ENCODE data around the gene MRPL18. TPM values are rescaled to one million over a fixed set of nuclear protein-coding genes. Genes with fewer than 3 reads are reported as not detected.

The MRPL18 gene
- total and polyA plus RNA-seq, 9 of the 15 experiments (the other 6 are each of a cell fraction or from before 2014, with no cell fraction given) = 149 to 456 (median 196) TPM

DNA sequence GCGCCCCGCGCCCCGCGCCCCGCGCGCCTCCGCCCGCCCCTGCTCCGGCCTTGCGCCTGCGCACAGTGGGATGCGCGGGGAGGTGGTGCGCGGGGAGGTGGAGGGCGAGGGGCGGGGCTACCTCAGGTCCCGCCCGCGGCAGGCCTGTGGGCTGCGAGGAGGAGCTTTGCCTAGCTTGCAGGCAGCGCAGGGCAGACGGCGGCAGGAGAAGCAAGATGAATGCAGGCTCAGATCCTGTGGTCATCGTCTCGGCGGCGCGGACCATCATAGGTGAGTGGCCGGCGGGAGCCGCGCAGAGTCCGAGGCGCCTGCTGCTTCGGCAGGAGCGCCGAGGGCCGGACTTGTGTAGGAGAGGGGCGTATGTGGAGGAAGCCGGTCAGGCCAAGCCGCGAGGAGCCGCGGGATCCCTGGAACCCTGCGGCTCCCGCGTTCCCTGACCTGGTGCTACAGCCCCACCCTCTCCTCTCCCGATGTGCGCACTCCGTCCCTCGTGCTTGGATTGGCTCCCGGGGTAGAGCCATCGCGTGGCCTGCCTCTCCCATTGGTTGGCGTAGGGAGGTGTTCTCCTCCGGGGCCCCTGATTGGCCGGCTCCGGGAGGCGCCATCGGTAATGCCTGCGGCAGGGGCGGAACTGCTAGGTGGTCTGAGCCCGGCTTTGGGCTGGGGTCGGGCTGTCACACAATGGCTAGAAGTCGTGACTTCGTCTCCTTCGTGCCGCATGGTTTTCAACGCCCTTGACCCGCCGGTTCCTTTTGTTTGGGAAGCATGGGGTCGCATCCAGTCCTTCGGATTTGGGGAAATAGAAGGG, 28.2 kb upstream of the MRPL18 start, which contains the start of gene ACAT2:
Gene ACAT2, plus strand, starts transcription at position 173 of the 808 bp plus-strand sequence. Its CDS starts 43 bp downstream, at position 216.
- peak; percentile 98 to 100 (median 99) for DNase-seq (ENCODE audit: extremely low read depth in 1 of 4, low spot score in 3 of 4)
- H3K36me3 ChIP-seq (ENCODE audit: control insufficient read depth, insufficient read depth, low read length) = peaks cover 67% of the 10 kb centered on the region
- in situ Hi-C loops (cut with MboI) (no loop called here), intact Hi-C loops (cut with micrococcal nuclease) (loop anchor here (1.0 to 2.0 kb wide), 3 partner anchors 27 to 69 kb away; partner anchors contain the start of genes SOD2, TCP1 and WTAP)
- ATAC-seq = peak; percentile 98
- H3K9me3 ChIP-seq (replicated peaks; ENCODE audit: control insufficient read depth, insufficient read depth, low read depth, low read length) = no peaks in the 10 kb centered on the region
- POLR2A ChIA-PET = interaction anchor here (0.5 to 2.3 kb wide), 15 partner anchors 8 to 267 kb away, joined by 3 to 14 read pairs (median 5); partner anchors contain the start of genes SOD2 and WTAP
- CTCF ChIA-PET (ENCODE audit: low intra/inter-chr PET ratio) = no interaction called here
- peaks cover 16 to 26% of the 10 kb centered on the region in 2 experiments; a peak in 4 of 5 replicates for H3K4me1 ChIP-seq (replicated peaks in 1 of 2; ENCODE audit: control insufficient read depth in 2 of 2, insufficient read depth in 2 of 2, low read length in 2 of 2)
- peak within 1 kb of the TSS; percentile 87 to 100 for H3K9ac ChIP-seq (ENCODE audit: insufficient read depth in 1 of 2, low read depth in 2 of 2, low read length in 2 of 2)
- H3K79me2 ChIP-seq (ENCODE audit: control insufficient read depth, insufficient read depth, low read length) = peaks cover 28% of the 10 kb centered on the region
- H3K4me3 ChIP-seq = peak within 1 kb of the TSS; percentile 66
- H2AFZ ChIP-seq (ENCODE audit: low read depth, low read length) = peak within 1 kb of the TSS; percentile 98
- no peaks in the 10 kb centered on the region for H3K9me1 ChIP-seq (ENCODE audit: control insufficient read depth, insufficient read depth, low read length)
- H4K20me1 ChIP-seq (replicated peaks; ENCODE audit: control insufficient read depth, insufficient read depth, low read length) = no peaks in the 10 kb centered on the region
- under 1% methylated on average over 57 of the region's 76 CpGs for WGBS (ENCODE audit: insufficient coverage, low coverage, missing lambda C conversion rate)
- peak within 1 kb of the TSS; percentile 98 for H3K4me2 ChIP-seq (ENCODE audit: insufficient read depth, low read length)
- FAIRE-seq = peak; percentile 94
- H3K27ac ChIP-seq (ENCODE audit: extremely low read depth, low read depth, low read length) = peak within 1 kb of the TSS; percentile 87
- no TSS peak for BruUV-seq (replicated peaks)
- H3K27me3 ChIP-seq (ENCODE audit: control insufficient read depth in 2 of 2, insufficient read depth in 2 of 2, low read length in 2 of 2) = no peaks in the 10 kb centered on the region
- TF ChIP-seq, protein P1, sequence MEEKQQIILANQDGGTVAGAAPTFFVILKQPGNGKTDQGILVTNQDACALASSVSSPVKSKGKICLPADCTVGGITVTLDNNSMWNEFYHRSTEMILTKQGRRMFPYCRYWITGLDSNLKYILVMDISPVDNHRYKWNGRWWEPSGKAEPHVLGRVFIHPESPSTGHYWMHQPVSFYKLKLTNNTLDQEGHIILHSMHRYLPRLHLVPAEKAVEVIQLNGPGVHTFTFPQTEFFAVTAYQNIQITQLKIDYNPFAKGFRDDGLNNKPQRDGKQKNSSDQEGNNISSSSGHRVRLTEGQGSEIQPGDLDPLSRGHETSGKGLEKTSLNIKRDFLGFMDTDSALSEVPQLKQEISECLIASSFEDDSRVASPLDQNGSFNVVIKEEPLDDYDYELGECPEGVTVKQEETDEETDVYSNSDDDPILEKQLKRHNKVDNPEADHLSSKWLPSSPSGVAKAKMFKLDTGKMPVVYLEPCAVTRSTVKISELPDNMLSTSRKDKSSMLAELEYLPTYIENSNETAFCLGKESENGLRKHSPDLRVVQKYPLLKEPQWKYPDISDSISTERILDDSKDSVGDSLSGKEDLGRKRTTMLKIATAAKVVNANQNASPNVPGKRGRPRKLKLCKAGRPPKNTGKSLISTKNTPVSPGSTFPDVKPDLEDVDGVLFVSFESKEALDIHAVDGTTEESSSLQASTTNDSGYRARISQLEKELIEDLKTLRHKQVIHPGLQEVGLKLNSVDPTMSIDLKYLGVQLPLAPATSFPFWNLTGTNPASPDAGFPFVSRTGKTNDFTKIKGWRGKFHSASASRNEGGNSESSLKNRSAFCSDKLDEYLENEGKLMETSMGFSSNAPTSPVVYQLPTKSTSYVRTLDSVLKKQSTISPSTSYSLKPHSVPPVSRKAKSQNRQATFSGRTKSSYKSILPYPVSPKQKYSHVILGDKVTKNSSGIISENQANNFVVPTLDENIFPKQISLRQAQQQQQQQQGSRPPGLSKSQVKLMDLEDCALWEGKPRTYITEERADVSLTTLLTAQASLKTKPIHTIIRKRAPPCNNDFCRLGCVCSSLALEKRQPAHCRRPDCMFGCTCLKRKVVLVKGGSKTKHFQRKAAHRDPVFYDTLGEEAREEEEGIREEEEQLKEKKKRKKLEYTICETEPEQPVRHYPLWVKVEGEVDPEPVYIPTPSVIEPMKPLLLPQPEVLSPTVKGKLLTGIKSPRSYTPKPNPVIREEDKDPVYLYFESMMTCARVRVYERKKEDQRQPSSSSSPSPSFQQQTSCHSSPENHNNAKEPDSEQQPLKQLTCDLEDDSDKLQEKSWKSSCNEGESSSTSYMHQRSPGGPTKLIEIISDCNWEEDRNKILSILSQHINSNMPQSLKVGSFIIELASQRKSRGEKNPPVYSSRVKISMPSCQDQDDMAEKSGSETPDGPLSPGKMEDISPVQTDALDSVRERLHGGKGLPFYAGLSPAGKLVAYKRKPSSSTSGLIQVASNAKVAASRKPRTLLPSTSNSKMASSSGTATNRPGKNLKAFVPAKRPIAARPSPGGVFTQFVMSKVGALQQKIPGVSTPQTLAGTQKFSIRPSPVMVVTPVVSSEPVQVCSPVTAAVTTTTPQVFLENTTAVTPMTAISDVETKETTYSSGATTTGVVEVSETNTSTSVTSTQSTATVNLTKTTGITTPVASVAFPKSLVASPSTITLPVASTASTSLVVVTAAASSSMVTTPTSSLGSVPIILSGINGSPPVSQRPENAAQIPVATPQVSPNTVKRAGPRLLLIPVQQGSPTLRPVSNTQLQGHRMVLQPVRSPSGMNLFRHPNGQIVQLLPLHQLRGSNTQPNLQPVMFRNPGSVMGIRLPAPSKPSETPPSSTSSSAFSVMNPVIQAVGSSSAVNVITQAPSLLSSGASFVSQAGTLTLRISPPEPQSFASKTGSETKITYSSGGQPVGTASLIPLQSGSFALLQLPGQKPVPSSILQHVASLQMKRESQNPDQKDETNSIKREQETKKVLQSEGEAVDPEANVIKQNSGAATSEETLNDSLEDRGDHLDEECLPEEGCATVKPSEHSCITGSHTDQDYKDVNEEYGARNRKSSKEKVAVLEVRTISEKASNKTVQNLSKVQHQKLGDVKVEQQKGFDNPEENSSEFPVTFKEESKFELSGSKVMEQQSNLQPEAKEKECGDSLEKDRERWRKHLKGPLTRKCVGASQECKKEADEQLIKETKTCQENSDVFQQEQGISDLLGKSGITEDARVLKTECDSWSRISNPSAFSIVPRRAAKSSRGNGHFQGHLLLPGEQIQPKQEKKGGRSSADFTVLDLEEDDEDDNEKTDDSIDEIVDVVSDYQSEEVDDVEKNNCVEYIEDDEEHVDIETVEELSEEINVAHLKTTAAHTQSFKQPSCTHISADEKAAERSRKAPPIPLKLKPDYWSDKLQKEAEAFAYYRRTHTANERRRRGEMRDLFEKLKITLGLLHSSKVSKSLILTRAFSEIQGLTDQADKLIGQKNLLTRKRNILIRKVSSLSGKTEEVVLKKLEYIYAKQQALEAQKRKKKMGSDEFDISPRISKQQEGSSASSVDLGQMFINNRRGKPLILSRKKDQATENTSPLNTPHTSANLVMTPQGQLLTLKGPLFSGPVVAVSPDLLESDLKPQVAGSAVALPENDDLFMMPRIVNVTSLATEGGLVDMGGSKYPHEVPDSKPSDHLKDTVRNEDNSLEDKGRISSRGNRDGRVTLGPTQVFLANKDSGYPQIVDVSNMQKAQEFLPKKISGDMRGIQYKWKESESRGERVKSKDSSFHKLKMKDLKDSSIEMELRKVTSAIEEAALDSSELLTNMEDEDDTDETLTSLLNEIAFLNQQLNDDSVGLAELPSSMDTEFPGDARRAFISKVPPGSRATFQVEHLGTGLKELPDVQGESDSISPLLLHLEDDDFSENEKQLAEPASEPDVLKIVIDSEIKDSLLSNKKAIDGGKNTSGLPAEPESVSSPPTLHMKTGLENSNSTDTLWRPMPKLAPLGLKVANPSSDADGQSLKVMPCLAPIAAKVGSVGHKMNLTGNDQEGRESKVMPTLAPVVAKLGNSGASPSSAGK (IDR thresholded peaks at IDR 0.05) = peak; percentile 53; the same call in 1 of the 2 replicates
- no peak for TF ChIP-seq ZNF384 (IDR thresholded peaks at IDR 0.05; ENCODE audit: low read depth, low read length)
- no peak for TF ChIP-seq CBFA2T2 (conservative IDR thresholded peaks at IDR 0.05)
- TF ChIP-seq, protein P2, sequence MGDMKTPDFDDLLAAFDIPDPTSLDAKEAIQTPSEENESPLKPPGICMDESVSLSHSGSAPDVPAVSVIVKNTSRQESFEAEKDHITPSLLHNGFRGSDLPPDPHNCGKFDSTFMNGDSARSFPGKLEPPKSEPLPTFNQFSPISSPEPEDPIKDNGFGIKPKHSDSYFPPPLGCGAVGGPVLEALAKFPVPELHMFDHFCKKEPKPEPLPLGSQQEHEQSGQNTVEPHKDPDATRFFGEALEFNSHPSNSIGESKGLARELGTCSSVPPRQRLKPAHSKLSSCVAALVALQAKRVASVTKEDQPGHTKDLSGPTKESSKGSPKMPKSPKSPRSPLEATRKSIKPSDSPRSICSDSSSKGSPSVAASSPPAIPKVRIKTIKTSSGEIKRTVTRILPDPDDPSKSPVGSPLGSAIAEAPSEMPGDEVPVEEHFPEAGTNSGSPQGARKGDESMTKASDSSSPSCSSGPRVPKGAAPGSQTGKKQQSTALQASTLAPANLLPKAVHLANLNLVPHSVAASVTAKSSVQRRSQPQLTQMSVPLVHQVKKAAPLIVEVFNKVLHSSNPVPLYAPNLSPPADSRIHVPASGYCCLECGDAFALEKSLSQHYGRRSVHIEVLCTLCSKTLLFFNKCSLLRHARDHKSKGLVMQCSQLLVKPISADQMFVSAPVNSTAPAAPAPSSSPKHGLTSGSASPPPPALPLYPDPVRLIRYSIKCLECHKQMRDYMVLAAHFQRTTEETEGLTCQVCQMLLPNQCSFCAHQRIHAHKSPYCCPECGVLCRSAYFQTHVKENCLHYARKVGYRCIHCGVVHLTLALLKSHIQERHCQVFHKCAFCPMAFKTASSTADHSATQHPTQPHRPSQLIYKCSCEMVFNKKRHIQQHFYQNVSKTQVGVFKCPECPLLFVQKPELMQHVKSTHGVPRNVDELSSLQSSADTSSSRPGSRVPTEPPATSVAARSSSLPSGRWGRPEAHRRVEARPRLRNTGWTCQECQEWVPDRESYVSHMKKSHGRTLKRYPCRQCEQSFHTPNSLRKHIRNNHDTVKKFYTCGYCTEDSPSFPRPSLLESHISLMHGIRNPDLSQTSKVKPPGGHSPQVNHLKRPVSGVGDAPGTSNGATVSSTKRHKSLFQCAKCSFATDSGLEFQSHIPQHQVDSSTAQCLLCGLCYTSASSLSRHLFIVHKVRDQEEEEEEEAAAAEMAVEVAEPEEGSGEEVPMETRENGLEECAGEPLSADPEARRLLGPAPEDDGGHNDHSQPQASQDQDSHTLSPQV (IDR thresholded peaks at IDR 0.05) = 0 out of 2 replicates have a peak, but pooled peaks have one; percentile 62
- no peak for TF ChIP-seq MCM2 (IDR thresholded peaks at IDR 0.05; ENCODE audit: low read depth)

Data from K562 (cell line).